HG03108 (cell line): ENCODE measurements around the gene NEDD8.

Experiments
- ATAC-seq: cut with Tn5 transposase; IDR thresholded peaks from one replicate; pipeline ENCODE4 v1.9.1; 2021; ENCODE audit warnings: moderate library complexity; ENCODE audit not compliant: unreplicated experiment

Gene NEDD8

DNA sequence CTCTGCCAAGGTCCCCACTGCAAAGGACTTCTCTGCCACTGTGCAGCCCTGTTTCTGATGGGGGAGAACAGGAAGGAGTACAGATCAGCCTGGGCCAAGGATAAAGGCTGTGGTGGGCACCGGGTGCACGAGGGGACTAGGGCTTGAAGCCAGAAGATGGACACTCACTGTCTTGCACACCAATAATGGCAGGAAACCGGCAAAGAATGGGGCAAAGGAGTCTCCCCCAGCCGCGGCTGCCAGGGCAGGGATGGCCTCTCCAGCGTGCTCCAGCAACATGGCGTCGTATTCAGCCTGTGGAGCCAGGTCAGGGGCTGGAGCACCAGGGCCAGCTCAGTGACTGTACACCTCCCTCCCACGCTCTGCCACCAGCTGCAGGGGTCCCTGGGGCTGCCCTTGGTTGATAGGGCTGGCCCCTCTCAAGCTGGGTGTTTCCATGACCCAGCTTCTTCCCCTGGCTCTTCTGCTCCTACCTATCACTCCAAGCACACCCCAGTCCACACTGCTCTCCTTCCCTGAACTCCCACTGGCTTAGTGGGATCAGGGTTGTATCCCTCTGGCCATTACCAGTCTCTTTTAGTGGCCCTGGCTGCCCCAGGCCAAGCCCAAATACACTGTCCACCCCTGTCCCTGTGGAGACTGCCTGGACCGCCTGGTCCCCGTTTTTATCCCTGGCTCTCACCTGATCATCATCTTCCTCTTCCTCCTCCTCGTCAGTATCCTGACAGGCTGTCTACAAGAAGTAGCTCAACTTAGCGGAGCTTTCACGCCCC, 49.9 kb downstream of the NEDD8 start:
- no peak for ATAC-seq

DNA sequence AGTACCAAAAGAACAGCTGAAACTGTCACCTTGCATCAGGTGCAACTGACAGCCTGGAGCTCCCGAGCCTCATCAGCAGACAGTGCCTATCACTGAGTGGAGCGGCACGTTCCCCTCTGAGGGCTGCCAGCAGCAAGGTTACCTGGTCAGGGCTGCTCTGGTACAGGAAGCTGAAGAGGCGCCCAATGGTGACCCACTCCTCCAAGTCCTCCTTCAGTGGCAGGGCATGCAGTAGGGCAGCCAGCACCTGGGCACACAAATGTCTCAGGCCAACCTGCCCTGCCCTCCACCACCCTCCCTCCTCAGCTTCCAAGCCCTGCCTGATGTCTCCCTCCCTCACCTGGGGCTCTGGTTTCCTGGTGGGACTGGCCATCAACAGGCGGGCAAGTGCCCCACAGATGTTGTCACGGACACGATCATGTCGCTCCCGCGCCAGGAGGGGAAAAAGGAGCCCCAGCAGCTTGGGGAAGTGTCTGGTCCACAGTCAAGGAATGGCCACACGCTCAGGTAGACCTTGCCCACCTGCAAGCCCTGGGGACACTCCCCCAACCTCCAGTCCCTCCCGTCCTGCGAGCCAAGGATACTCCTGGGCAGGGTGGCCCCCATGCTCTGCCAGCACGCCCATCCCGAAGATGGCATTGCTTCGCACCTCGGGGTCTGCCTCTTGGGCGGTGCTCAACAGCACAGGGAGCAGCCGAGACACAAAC, 50.6 kb downstream of the NEDD8 start:
- ATAC-seq: no peak

DNA sequence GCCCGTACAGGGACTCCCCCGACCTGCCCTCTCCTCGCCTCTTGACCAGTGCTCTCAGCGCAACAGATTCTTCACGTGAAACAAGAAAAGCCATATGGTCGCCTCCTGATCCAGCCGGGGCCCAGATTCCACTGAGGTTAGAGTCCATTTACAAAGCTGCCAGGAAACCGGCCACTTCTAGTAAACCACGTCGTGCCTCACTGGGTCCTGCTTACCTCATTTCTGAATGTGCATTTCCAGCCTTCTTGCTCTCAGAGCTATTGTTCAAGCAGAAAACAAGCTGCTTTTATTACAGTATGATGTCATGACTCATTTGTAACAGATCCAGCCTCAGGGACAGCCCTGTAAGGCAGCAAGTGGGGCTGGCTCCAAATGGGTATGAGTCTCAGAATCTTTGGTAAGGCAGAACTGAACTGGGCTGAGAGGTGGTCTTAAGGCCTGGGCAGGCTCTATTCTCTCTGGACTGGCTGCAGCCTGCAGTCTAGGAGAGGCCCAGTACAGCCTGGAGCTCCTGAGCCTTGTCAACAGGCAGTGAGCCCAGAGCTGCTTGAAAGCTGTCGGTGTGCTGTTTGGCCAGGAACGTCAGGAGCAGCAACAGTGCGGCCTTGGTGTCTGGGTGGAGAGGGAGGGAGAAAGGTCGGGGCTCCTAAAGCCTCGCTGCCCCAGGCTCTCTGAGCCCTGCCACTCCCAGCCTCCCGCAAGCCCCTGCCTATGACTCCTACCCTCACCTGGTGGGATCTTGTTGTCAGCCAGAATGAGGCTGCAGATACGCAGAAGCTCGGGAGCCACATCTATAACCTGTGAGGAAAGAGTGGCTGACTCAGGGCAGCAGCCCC, 52.0 kb downstream of the NEDD8 start:
- ATAC-seq: no peak

DNA sequence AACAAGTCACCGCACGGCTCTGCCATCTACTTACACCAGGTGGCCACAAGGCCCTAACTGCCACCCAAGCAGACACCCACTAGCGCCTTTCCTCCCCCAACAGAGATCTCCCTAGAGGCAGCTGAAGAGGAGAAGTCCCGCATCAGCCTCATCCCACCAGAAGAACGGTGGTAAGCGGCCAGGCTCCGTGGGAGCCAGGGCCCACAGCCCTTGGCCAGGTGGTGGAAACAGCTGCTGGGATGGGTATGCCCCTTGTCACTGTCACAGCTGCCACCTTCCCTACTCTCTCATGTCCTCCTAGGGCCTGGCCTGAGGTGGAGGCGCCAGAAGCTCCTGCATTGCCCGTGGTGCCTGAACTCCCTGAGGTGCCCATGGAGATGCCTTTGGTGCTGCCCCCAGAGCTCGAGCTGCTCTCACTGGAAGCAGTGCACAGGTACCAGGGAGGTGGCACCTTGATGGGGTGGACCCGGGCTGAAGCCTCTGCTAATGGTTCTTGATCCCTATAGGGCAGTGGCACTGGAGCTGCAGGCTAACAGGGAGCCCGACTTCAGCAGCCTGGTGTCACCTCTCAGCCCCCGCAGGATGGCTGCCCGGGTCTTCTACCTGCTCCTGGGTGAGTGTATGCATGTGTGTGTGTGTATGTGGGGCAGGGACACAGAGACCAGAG, 52.7 kb downstream of the NEDD8 start:
- no peak for ATAC-seq

DNA sequence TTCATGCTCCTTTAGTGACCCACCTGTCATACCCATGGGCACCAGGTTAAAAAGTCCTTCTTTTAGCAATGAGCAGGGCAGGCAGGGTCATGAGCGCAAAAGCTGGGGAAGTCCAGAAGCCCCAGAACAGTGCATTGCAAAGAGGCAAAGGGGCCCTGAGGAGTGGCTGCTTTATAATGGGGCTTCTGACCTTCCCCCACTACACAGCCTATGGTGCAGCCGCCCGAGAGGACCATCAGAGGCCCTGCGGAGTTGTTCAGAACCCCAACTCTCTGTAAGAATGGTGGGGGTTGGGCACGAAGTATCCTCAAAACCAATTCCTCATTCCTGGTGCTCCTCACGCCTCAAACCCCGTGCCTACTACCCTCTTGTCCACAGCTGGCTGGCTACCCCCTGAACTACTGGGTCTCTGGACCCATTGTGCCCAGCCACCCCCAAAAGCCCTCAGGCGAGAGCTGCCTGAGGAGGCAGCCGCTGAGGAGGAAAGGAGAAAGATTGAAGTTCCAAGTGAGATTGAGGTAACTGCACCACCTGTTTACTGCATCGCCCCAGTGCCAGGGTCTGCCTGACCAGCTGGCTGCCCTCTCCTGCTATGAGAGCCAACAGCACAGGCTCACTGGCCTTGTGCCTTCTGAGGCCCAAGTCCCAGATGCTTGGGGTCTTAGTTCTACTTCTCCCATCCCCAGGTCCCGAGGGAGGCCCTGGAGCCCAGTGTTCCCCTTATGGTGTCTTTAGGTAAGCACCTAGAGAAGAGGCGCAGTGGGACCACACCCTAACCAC, 53.6 kb downstream of the NEDD8 start:
- no peak for ATAC-seq

DNA sequence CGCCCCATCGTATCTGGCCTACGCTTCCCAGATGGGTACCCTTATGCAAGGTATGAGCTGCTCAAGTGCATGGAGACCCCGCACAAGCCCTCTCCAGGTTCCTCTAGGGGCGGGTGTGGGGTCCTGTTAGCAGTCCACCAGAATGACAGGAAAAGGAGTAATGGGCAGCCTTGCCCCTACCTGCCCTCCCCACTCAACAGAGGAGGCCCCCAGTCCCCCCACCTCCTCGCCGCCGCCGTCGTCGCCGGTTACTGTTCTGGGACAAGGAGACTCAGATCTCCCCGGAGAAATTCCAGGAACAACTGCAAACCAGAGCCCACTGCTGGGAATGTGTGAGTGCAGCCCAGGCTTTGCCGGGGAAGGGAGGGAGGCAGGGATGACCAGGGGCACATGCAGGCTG, 54.3 kb downstream of the NEDD8 start:
- no peak for ATAC-seq

DNA sequence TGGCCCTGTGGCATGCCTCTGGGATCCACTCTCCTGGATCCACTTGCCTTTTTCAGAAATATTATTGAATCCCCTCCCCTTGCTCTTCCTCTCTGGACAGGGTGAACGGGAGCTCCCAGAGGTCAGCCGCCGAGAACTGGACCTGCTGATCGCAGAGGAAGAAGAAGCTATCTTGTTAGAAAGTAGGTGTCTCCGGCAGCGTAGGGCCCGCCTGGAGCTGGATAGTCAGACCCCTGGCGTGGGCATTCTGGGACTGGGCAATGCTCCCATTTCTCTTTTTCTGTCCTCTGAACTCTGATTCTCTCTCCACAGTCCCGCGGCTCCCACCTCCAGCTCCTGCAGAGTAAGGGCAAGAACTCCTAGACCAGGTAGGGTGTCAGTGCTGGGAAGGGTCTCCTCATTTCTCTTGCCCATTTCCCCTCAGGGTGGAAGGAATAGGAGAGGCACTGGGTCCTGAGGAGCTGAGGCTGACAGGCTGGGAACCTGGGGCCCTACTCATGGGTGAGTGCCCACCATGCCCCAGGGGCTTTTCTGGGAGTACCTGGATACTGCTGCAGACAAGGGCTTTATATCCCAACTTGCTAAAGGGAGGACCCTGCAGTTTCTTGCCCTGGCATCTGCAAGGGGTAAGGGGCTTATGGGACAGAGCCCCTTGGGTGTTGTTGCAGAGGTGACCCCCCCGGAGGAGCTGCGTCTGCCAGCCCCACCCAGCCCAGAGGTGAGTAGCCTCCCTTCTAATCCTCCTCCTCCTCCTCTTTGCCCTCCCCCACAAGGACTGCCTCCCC, 54.9 kb downstream of the NEDD8 start:
- ATAC-seq: no peak

DNA sequence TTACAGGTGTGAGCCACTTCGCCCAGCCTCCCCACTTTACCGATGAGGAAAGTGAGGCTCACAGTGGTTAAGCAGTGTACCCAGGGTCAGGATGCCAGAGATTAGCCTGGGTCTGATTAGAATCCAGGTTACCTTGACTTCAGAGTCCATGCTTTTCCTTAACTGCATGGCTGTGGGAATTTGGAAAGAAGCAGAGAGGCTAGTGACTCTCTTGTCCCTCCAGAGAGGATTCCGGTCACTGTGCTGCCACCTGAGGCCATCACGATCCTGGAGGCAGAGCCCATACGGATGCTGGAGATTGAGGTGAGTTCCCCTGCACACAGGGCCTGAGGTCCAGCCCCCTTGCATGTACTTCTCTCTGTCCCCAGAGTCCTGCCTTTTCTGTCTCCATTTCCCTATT, 55.6 kb downstream of the NEDD8 start:
- ATAC-seq: no peak

DNA sequence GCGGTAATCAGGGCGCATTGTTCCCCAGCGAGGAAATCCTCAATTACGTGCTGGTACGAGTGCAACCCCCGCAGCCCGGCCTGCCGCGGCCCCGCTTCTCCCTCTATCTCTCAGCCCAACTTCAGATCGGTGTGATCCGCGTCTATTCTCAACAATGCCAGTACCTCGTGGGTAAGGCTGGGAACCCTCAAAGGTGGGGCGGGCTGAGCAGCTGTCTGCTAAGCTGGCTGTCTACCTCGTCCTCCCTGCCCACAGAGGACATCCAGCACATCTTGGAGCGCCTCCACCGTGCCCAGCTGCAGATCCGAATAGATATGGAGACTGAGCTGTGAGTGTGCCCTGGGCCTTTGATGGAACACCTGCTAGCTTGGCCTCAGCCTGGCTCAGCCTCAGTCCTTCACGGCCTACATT, 59.3 kb downstream of the NEDD8 start:
- no peak for ATAC-seq

DNA sequence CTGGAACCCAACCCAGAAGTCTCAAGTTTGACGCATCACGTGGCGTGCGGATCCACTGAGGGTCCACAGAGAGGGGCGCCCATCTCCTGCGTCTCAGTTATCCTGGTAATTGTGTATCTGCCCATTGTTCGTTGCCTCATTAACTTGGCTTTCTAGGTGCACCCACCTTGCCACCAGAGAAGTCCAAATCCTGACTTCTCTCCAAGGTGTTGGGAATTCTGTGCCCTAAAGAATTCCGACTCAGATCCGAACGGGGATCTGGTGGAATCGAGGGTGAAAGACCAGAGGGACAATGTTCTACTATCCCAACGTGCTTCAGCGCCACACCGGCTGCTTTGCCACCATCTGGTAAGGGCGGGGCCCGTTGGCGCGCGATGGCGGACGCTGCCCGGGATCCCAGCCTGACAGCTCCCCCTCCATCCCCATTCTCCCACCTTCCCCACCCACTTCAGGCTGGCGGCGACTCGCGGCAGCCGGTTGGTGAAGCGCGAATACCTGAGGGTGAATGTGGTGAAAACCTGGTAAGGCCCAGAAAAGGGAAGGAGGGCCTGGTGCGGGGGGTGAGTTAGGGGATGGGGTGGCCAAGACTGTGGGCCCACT, 59.8 kb downstream of the NEDD8 start:
- ATAC-seq: no peak

DNA sequence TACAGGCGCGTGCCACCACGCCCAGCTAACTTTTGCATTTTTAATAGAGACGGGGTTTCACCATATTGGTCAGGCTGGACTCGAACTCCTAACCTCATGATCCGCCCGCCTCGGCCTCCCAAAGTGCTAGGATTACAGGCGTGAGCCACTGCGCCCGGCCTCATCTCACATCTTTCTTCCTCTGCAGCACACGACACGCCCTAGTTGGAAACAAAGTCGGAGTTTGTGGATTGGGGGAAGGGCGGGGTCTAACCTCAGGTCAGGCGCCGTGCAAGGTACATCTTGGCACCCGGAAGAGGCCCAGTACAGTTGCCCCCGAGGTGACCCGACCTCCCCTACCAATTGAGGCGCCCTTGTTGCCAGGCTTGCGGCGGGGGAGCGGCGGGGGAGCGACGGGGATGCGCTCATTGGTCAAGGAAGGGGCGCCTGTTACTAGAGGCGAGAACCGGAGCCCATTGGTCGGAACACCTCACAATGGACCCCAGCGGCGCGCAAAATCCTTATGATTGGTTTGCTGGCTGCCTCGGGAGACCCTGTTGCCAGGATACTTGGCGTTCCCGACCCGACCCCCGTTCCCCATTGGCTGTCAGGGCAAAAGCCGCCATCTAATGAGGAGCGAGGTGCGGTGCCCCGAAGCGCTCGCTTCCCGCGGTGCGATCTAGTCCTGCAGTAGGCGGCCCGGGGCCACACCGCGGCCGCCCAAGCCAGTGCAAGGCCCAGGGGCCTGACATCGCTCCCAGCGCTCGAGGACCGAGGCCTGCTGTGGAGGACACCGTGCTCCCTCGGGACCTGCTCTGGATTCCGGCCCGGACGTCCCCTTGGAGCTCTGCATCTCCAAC, 60.5 kb downstream of the NEDD8 start, which contains the start of gene REC8:
TSS of gene REC8 (plus strand) at position 659 of the 839 bp plus-strand sequence. CDS start 473 bp downstream, outside the sequence.
- peak; percentile 85 for ATAC-seq

DNA sequence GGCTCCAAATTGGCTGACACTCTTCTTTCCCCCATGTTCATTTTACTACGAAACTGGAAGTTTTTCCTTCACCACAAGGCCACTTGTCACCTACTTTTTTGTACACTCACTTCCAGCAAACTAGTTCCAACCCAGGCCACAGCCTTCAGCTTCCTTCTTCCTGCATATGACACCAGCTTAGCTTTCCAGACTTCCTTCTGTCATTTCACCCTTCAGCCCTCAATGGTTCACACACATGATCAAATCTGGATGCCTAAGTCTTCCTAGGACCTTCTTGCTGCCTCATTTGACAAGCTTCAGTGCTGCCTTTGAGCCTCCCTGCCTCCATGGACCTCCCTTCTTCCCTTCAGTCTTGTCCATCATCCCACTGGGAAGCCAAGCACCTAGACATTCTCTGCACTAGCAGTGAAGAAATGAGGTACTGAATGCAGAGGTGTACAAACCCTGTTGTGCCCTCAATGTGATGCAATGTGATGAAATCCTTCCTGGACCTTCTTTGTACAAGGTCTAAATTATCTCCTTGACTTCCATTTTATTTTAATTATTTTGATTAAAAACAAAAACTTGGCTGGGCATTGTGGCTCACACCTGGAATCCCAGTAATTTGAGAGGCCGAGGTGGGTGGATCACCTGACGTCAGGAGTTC, 64.6 kb downstream of the NEDD8 start:
- ATAC-seq: no peak
